Measurements from ENCODE around the gene PRC1. TPM values are rescaled to one million over a fixed set of nuclear protein-coding genes. Genes with fewer than 3 reads are reported as not detected.
A peak's percentile ranks its signal among the peaks of the same experiment; 100 is the strongest.

PRC1 gene
- total RNA-seq, 1 experiment from 2014 or later = 75.7 TPM

DNA sequence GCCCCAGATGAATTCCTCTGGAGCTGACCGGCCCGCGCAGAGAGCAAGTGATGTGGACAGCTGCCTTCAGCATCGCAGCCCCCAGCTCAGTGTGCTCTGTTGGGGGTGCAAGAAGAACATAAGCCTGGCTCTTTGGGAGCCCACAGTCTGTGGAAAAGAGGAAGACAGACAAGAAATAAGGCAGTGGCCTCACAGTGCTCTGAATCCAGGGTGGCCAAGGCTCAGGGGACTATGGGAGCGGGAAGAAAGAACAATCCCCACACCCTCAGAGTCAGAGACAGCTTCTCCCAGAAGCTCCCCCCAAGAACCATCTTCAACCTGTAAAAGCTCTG, 61.7 kb downstream of the PRC1 start:
- H3K27ac Mint-ChIP-seq = no peak overlapping the region
- no peak overlapping the region for H2BK120ac ChIP-seq (ENCODE audit: low read depth, low read length, poor library complexity, severe bottlenecking)

More for the DNA sequence above, 61.7 kb downstream of the PRC1 start:
- no peak for DNase-seq
- no peak overlapping the region for H2BK5ac ChIP-seq (ENCODE audit: insufficient read length, low read length)
- H2BK12ac ChIP-seq (ENCODE audit: insufficient read length, low read depth, low read length) = no peak overlapping the region
- H2BK20ac ChIP-seq (ENCODE audit: low read depth, low read length, poor library complexity, severe bottlenecking) = no peak overlapping the region
- H3K23ac ChIP-seq (ENCODE audit: insufficient read length, low read depth, low read length) = no peak overlapping the region
- H3K36me3 Mint-ChIP-seq (ENCODE audit: insufficient read depth in 1 of 3, low read depth in 3 of 3) = peaks cover 4 to 12% (median 7%) of the 10 kb centered on the region in 3 experiments; a peak in 6 of 7 replicates
- H2AK5ac ChIP-seq (ENCODE audit: insufficient read length, low read length) = no peak overlapping the region
- no peak overlapping the region for H4K5ac ChIP-seq (ENCODE audit: insufficient read length, low read depth, low read length)
- H4K91ac ChIP-seq (ENCODE audit: insufficient read length, low read depth, low read length) = no peak overlapping the region
- peaks cover 21 to 26% of the 10 kb centered on the region in 2 experiments for H3K4me1 Mint-ChIP-seq
- H3K4me3 Mint-ChIP-seq = peak overlapping the region; percentile 90 to 94
- H3K9me3 ChIP-seq (ENCODE audit: control insufficient read depth, low read depth, low read length) = no peaks in the 10 kb centered on the region
- no peaks in the 10 kb centered on the region for H3K79me1 ChIP-seq (ENCODE audit: insufficient read depth, low read depth, low read length, poor library complexity, severe bottlenecking)
- H3K23me2 ChIP-seq (ENCODE audit: insufficient read length, low read depth, low read length, poor library complexity, severe bottlenecking) = peaks cover 14% of the 10 kb centered on the region
- no peak overlapping the region for H3T11ph ChIP-seq (ENCODE audit: low read length)
- H3K27me3 Mint-ChIP-seq (ENCODE audit: low read depth) = peaks cover 11% of the 10 kb centered on the region
- no peak overlapping the region for H3K27ac ChIP-seq (ENCODE audit: insufficient read length, low read depth, low read length)
- H3K9me3 Mint-ChIP-seq = no peaks in the 10 kb centered on the region; a peak in 2 of 5 replicates
- H4K20me1 ChIP-seq (ENCODE audit: control insufficient read depth, insufficient read depth, insufficient read length) = no peaks in the 10 kb centered on the region
- H3K18ac ChIP-seq (ENCODE audit: insufficient read length, low read depth, low read length) = no peak overlapping the region
- no peak overlapping the region for H3K9ac ChIP-seq (ENCODE audit: extremely low read depth, insufficient read length, low read length)
- no peaks in the 10 kb centered on the region; the same call in 1 of the 2 replicates for H3K79me2 ChIP-seq (ENCODE audit: insufficient read depth, low read length)
- H3K4me2 ChIP-seq (ENCODE audit: insufficient read depth, insufficient read length, low read length) = no peak overlapping the region
- TF ChIP-seq, protein P1, sequence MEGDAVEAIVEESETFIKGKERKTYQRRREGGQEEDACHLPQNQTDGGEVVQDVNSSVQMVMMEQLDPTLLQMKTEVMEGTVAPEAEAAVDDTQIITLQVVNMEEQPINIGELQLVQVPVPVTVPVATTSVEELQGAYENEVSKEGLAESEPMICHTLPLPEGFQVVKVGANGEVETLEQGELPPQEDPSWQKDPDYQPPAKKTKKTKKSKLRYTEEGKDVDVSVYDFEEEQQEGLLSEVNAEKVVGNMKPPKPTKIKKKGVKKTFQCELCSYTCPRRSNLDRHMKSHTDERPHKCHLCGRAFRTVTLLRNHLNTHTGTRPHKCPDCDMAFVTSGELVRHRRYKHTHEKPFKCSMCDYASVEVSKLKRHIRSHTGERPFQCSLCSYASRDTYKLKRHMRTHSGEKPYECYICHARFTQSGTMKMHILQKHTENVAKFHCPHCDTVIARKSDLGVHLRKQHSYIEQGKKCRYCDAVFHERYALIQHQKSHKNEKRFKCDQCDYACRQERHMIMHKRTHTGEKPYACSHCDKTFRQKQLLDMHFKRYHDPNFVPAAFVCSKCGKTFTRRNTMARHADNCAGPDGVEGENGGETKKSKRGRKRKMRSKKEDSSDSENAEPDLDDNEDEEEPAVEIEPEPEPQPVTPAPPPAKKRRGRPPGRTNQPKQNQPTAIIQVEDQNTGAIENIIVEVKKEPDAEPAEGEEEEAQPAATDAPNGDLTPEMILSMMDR (conservative IDR thresholded peaks at IDR 0.05) = no peak; the same call in 2 of the 3 replicates
- WGBS (ENCODE audit: extremely low coverage, insufficient read length, low lambda C conversion rate) = no CpG with 5 or more reads among the region's 5 CpGs
- no peak overlapping the region for H3K4ac ChIP-seq (ENCODE audit: low read depth, low read length)
- no peaks in the 10 kb centered on the region for H3K4me1 ChIP-seq (ENCODE audit: insufficient read depth, low read length)
- no peak overlapping the region for H3K14ac ChIP-seq (ENCODE audit: insufficient read depth, low read length)
- H4K8ac ChIP-seq (replicated peaks; ENCODE audit: insufficient read length, low read depth, low read length) = no peak overlapping the region
- H2BK15ac ChIP-seq (ENCODE audit: low read depth, low read length) = no peak overlapping the region
- no peaks in the 10 kb centered on the region for H3K27me3 ChIP-seq (ENCODE audit: insufficient read depth, low read length)
- H3K56ac ChIP-seq (ENCODE audit: insufficient read length, low read depth, low read length) = no peak overlapping the region
- no peak overlapping the region for H2AFZ ChIP-seq (ENCODE audit: low read length)

All from H9 (cell line).